Activated T-cell treated with anti-CD3 and anti-CD28 coated beads for 24 hours (primary cell): ENCODE data around the gene L1CAM.
"Not testable (repeated sequence)": the region's sequence is repeated elsewhere in the genome, so short reads cannot be mapped to it uniquely, and the experiment has no call there.

Experiments used
- DNase-seq: peaks from one replicate; pipeline ENCODE4 v3.0.0-alpha.2; 2020; ENCODE audit warnings: low read depth

L1CAM gene

DNA sequence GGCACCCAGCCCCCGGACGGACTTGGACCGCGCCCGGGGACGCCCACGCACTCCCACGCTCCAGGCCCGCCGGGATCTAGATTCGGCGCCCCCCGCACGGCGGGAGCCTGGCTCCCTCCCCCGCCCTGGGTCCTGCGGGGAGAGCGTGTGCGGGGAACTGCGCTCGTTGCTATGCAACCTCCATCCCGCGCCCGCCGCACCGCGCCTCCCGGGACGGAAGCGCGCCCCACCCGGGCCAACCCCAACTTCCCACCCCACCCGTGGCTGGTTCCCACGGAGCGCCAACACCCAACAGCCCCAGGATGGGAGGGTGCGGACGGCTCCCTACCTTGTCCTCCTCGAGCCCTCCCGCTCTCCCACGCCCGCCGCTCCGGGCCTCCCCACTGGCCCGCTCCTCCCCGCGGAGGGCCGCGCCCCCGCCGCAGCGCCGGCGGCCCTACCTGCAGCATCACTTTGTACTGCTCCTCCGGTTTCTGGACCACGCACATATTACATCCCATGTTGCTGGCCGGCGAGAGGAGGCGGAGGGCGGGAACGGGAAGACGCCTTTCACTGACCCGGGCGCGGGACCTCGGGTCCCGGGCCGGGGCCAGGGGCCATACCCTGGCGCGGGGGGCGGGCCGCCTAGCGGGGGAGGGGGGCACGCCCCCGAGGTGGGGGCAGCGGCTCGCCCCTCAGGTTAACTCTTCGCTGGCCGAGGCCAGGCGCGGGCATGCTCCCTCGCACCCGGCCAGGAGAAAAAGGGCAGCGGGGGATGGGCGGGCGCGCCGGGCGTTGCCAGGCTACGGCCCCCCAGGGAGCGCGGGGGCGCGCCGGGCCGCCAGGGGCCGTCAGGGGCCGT is 56.0 kb downstream of the L1CAM start, which contains the start of gene PDZD4:
Gene PDZD4 (minus strand): TSS at position 746 of the 841 bp plus-strand sequence. CDS start 246 bp downstream, at position 500.
- no peak for DNase-seq

DNA sequence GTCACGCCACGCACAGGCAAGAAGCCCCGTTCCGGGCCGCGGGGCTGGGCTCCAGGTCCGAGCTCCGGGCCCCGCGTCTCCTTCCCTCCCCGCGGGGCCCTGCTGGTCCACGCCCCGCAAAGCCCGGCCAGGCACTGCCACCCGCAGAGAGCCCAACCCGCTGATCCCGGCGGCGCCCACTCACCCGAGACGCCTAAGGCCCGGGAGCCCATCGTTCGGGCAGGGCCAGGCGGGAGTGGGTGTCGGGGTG is 56.5 kb downstream of the L1CAM start:
- no peak for DNase-seq

DNA sequence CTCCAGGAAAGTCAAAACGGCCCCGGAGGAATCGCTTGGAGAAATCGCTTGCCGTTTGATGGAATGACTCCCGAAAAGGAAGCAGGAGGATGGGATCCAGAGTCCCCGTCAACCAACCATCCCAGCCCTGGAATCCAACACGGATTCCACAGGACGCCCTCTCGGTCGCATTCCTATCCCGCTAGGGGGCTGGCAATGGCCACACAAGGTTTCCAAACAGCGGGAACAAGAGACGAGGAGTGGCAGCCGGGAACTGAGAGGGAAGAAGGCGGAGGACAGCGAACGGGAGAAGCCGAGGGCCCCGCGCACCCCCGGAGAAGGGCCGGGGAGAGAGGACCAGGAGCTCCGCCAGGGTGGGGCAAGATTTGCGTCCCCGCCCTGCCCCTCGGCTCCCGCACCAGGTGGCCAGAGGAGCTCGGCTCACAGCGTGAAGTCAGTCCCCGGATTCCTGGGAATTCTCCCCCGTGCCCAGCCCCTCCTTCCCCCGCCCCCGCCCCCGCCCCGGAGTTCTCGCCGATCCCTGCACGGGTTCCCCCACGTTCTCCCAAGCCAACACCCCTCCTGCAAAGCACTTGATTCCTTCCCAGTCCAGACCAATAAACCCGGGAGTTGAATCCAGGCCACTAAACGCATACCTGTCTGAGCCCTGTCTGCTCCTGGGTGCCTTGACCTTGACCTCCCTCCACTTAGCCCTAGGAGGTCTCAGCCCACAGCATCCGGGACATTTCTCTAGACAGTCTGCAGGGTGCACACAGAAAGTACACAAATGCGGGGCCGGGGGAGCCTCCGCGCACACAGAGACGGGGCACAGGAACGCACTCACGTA is 57.0 kb downstream of the L1CAM start:
- no peak for DNase-seq

DNA sequence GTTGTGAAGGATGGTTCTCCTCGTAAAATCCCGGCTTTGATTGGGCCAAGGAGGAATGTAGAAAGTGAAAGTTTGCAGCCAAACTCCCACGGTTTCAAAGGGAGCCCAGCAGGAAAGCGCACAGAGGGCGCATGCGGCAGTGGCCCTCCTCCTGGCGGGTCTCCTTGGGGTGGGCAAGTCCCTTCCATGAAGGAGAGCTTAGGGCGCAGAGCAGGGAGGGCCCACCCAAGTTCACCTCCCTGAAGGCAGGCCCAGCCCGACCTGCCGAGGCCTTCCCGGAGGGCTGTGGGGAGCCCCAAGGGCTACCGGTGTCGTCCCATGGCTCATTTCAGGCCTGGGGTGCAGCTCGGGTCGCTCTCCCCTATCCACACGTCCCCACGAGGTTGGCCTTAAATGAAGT is 57.7 kb downstream of the L1CAM start:
- DNase-seq: no peak

DNA sequence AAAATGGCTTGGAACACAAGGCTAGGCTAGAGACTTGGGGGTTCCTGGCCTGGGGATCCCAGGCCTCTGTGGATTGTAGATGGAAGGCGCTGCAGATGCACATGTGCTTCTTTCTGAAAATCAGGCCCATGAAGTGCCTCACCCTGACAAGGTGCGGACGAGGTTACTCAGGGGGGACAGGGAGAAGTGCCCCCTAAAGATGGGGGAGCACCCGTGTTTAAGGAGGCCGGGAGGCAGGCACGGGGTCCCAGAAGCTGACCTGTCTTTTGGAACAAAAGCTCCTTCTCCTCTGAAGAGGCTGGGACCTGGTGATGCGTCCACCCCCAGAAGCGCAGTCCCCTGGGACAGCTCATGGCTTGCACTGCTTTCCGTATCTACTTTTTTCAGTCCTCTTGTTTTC is 58.1 kb downstream of the L1CAM start:
- no peak for DNase-seq

DNA sequence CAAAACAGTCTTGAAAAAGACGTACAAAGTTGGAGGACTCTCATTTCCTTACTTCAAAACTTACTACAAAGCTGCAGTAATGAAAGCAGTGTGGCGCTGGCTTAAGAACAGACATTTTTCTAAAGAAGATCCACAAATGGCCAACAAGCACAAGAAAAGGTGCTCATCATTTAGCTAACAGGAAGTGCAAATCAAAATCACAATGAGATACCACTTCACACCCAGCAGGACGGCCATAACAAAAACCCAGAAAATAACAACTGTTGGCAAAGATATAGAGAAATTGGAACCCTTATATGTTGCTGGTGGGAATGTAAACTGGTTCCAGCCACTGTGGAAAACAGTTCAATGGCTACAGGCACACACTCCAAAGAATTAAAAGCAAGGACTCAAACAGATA is 59.0 kb downstream of the L1CAM start:
- DNase-seq: no peak

DNA sequence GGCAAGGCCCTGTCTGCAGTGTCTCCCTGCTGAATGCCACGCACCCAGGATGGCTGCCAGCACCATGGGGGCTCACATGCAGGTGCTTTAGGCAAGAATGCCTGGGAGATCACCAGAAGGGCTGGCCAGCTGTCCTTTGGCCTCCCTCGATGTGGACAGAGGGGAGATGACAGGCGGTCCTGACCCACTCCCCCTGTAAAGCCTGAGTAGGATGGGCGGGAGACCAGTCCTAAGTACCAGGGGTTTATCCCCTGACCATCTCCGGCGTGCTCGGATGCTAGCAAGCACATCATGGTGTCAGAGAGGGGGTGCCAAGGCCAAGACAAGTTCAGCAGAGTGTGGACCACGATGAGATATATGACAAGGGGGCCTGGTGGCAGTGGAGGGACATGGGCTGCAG is 60.9 kb downstream of the L1CAM start:
- DNase-seq: no peak

DNA sequence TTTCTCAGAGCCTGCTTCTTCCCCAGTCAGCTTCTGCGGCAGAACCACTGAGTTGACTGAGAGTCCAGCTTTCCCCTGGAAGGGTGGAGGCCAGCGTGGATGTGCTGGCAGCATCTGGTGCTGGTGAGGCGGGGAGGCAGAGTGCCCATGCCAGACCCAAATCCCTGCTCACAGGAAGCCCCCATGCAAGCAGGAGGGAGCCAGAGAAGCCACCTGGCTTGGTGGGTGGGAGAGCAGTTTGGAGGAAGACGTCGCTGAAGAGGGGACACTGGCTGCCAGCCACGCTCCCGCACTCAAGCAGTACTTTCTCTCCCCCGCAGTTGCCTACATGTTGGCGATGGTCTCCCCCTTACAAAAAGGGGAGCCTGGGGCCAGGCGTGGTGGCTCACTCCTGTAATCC is 61.6 kb downstream of the L1CAM start:
- no peak for DNase-seq

DNA sequence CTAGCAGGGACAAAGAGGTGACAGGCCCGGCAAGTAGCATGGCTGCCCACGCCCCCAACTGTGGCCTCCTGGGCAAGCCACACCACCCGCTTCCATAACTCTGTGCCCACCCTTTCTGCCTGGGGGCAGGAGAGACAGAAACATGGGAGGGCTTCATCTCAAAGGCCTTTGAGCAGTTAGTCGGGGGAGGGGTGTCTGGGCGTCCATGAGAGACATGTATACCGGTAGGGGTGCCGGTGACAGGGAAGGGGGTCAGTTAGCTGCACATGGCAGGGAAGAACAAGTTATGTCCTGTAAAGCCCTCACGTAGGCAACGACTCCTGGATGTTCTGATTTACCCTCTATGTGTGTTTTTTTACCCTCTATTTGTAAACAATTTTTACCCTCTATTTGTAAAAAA is 64.9 kb downstream of the L1CAM start:
- no peak for DNase-seq

DNA sequence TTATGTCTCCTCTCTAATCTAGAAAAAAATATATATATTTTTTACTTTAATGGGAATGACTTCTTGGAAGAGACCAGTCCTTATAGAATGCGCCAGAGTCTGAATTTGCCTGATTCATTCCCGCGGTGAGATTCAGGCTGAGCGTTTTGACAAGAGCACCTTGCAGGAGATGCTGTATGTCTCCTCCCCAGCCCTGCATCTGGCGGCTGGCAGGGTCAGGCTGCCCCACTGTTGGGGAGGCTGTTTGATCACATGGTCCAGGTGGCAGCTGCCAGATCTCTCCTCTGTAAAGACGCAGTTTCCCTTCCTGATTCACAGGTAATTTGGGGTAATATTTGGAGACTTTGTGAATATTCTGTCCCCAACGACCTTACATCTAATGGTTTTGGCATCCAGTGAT is 65.4 kb downstream of the L1CAM start:
- DNase-seq: no peak

DNA sequence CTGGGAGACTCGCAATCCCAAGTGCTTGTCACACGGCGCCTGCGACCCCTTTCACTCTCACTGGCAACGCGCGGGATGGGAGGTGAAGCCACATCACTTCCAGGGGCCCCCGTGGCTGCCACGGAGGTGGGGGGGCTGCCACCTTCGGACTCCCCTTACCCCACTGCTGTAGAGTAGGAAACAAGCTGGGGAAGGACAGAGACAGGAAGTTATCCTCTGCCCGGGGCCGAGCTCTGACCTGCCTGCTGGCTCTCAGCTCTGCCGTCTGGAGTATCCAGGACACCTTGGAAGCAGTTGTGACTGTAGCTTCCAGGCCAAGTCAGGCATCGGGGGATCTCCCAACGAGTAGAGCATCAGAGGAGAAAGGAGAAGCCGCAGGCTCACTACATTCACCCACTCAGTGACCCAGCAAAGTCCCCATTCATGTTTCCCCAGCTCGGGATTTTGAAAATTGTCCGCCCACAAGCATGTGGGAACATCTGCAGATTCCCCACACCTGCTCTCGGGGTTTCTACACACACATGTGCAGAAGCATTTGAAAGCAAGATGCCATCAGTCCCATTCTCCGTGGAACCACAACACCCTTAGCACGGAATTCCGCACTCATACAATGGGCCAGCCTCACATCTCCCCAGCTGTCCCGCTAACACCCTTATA is 66.5 kb downstream of the L1CAM start:
- no peak for DNase-seq

DNA sequence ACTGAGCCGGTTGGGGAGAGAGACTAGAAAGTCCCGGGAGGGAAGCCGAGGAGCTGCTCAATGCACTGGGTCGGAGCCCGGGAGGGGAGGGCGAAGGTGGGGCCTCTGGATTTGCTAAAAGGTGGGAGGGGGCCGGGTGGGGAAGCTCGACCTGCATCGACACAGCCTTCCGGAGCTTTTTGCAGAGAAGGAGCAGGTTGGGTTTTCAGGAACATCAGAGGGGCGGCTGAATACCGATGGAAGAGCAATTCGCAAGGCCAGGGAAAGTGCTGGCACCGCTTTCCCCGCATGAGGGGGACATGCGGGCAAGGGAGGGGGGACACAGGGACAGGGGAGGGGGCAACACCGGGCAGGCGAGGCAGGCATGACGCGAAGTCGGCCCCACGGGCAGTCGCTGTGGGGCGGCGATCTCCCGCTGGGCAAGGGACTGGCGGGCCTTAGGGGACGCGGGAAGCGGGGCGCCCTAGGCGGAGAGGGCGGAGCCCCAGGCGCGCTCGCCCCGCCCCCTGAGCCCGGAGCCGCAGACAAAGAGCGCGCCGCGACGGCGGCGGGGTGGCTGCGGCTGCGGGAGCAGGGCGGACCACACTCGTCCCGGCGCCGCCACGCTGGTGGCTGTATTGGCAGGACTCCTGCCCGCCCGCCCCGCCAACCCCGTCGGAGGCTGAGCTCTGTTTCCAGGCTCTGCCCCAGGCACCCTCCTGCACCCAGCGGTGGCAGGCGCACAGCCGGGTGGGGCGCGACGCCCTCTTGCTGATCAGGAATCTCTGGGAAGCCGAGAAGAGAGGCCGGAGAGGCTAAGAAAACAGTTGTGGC is 67.2 kb downstream of the L1CAM start:
- DNase-seq: peak; percentile 35

DNA sequence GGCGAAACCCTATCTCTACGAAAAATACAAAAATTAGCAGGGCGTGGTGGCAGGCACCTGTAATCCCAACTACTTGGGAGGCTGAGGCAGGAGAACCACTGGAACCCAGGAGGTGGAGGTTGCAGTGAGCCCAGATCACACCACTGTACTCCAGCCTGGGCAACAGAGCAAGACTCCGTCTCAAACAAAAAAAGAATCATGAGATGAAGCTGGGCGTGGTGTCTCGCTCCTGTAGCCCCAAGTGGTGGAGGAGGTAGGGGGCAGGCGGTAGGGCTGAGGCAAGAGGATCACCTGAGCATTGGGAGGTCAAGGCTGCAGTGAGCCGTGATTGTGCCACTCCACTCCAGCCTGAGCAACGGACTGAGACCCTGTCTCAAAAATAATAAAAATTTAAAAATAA is 67.9 kb downstream of the L1CAM start:
- not testable (repeated sequence) for DNase-seq

DNA sequence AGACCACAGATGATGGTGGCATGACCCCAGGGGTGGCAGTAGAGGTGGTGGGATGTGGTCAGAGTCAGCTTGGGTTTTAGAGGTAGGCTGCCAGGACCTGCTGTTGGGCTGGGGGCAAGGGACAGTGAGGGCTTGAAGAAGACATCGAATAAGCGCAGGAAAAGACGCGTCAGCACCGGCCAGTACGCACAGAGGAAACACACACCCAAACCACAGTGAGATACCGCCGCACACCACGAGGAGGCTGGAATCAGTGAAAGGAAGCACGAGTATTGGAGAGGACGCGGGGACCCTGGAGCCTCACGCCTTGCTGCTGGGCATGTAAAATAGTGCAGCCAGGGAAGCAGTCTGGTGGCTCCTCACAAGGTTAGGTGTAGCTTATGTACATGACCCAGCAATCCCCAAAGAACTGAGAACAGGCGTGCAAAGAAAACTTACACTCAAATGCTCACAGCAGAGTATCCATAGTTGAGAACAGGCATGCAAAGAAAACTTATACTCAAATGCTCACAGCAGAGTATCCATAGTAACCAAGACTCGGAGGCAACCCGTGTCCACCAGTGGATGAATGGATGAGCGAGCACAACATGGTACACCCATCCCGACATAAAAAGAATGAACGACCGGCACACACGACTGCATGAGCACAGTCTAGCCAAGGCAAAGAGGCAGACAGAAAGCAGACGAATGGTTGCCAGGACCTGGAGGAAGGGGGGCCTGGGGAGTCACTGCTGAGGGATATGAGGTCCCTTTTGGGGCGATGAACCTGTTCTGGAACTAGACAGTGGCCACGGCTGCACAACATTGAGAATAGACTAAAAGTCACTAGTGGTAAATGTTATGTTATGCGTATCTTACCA is 68.9 kb downstream of the L1CAM start:
- DNase-seq: peak; percentile 15

DNA sequence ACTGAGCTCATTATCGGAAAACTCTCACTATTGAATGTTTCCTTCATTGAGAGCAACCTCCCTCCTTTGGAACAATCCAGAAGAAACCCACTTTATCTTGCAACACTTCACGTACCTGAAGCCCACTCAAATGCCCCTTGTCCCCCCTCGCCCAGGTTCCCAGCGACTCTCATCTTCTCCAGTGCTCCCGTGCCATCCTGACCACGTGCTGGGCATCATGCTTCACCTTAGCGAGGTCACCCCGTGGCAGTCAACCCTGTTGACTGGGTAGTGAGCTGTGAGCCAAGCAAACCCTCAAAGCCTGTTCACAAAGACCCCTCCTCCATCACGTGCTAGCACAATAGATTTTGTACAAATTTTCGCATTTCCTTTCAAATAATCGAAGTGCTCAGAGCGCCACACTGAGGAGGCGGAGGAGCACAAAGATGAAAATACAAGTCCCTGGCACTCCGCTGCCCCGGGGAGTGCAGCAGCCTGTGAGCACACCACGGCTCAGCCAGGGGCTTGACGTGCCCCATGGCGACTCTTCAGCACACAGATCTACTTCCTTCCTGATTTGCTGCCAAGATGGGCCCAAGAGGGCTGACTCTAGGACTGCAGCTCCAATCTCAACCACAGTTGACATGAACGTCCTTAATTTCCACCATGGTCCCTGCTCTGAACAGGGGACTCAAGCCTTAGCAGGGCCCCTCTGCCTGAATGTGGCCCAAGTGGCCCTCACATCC is 71.2 kb downstream of the L1CAM start:
- no peak for DNase-seq

DNA sequence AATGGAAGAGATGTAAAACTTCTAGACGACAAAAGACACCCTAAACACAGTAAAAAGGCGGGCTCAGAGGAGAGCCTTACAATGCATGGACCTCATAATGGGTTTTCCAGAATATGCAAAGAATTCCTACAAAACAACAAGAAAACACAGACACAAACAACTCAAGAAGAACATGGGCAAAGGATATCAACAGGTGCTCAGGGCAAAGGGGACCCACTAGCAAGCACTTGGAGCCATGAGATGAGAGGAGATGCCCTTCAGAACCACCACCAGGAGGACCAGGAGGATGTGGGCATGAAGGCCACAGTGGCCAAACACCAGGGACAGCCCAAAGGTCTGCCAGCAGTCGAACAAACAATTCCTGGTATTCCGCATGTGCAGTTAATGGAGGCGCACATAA is 72.8 kb downstream of the L1CAM start:
- no peak for DNase-seq

DNA sequence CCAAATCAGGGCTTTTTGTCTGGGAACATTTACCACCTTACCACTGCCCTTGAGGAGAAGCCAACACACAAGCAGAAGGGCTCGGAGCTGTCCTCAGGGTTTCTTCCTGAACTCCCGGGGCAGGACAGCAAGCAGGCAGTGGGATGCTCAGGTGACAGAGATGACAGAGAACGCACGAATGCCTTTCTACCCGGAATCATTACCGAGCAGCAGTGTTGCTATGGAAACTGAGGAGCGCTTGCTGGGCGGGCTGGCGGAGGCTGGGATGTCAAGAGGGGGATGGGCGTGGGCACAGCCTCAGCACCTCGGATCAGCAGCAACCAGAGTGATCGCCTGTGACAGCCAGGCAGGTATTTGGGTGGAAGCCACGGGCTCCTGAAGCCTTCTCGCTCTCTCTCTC is 73.8 kb downstream of the L1CAM start:
- no peak for DNase-seq
